PC-9 (cell line): ENCODE measurements around the gene CEP120.

Experiments used
- CTCF ChIP-seq: fragments of 200-600 bp; sonication (generic); conservative IDR thresholded peaks from 2 replicates; pipeline ENCODE4 v1.6.1; 2017; ENCODE audit warnings: mixed run types, antibody characterized with exemption, mild to moderate bottlenecking, moderate library complexity
- EZH2 ChIP-seq: fragments of 200-600 bp; sonication (generic); IDR thresholded peaks from 2 replicates; pipeline ENCODE4 v1.8.0; 2017; ENCODE audit warnings: antibody characterized with exemption, low read depth

GRCh38 chr5:123429221-123429954 is 6.2 kb upstream of the CEP120 start:
- TF ChIP-seq CTCF: no peak
- TF ChIP-seq EZH2: no peak
